ENCODE results near the gene TGIF2. TPM values are rescaled to one million over a fixed set of nuclear protein-coding genes. Genes with fewer than 3 reads are reported as not detected.

The TGIF2 gene
- total RNA-seq, 1 donor from 2014 or later: 33.0 TPM

- intact Hi-C loops (cut with micrococcal nuclease): loop anchor here (10.0 kb wide), 1 partner anchor 69 kb away; the partner anchor contains the start of gene SLA2
These were observed 2.7 kb downstream of the TGIF2 start for GRCh38 chr20:36576081-36576445.

GRCh38 chr20:36578356-36579041, 5.1 kb downstream of the TGIF2 start:
- intact Hi-C loops (cut with micrococcal nuclease): loop anchor here (10.0 kb wide), 1 partner anchor 66 kb away; the partner anchor contains the start of gene SLA2

- intact Hi-C loops (cut with micrococcal nuclease): loop anchor here (10.0 kb wide), 1 partner anchor 65 kb away; the partner anchor contains the start of gene SLA2
These were observed 6.7 kb downstream of the TGIF2 start for GRCh38 chr20:36579996-36580545.

GRCh38 chr20:36582322-36582721, 8.9 kb downstream of the TGIF2 start:
- intact Hi-C loops (cut with micrococcal nuclease): loop anchor here (1.0 kb wide), 1 partner anchor 8 kb away; no protein-coding TSS in a partner anchor

- intact Hi-C loops (cut with micrococcal nuclease): loop anchor here (1.0 kb wide), 1 partner anchor 9 kb away; no protein-coding TSS in a partner anchor
These were observed 9.4 kb downstream of the TGIF2 start for GRCh38 chr20:36582821-36583220.

GRCh38 chr20:36584018-36584481, 10.7 kb downstream of the TGIF2 start:
- intact Hi-C loops (cut with micrococcal nuclease): no loop called here

- intact Hi-C loops (cut with micrococcal nuclease): no loop called here
These were observed 12.2 kb downstream of the TGIF2 start for GRCh38 chr20:36585410-36586125.

- intact Hi-C loops (cut with micrococcal nuclease): no loop called here
These were observed 14.1 kb downstream of the TGIF2 start for GRCh38 chr20:36587388-36588070.

- intact Hi-C loops (cut with micrococcal nuclease): no loop called here
These were observed 17.9 kb downstream of the TGIF2 start for GRCh38 chr20:36591281-36591680.

- intact Hi-C loops (cut with micrococcal nuclease): no loop called here
These were observed 18.7 kb downstream of the TGIF2 start for GRCh38 chr20:36591854-36592641.

GRCh38 chr20:36593347-36593929, 20.0 kb downstream of the TGIF2 start:
- intact Hi-C loops (cut with micrococcal nuclease): no loop called here

- intact Hi-C loops (cut with micrococcal nuclease): no loop called here
These were observed 26.5 kb downstream of the TGIF2 start for GRCh38 chr20:36599912-36600345.

- intact Hi-C loops (cut with micrococcal nuclease): no loop called here
These were observed 28.1 kb downstream of the TGIF2 start for GRCh38 chr20:36601540-36601939.

GRCh38 chr20:36604952-36605398, 31.6 kb downstream of the TGIF2 start:
- intact Hi-C loops (cut with micrococcal nuclease): loop anchor here (1.0 to 5.0 kb wide), 5 partner anchors 10 to 168 kb away; partner anchors contain the start of genes DSN1 and TGIF2

- intact Hi-C loops (cut with micrococcal nuclease): loop anchor here (1.0 to 5.0 kb wide), 6 partner anchors 10 to 168 kb away; partner anchors contain the start of genes DSN1 and TGIF2
These were observed 32.2 kb downstream of the TGIF2 start, which contains the start of gene RAB5IF for GRCh38 chr20:36605399-36606157. Gene RAB5IF (plus strand): TSS chr20:36605779. CDS start chr20:36605952, 173 bp downstream.

GRCh38 chr20:36606158-36607066, 33.0 kb downstream of the TGIF2 start:
- intact Hi-C loops (cut with micrococcal nuclease): loop anchor here (1.0 to 5.0 kb wide), 2 partner anchors 36 to 144 kb away; no protein-coding TSS in a partner anchor

- intact Hi-C loops (cut with micrococcal nuclease): loop anchor here (5.0 kb wide), 1 partner anchor 35 kb away; no protein-coding TSS in a partner anchor
These were observed 34.4 kb downstream of the TGIF2 start for GRCh38 chr20:36607586-36608387.

Measured in T-helper 2 cell treated with Interferon-gamma antibody and Interleukin-4, amounts not matched to agents 100 ng/mL and 5 ng/mL, for 36 hours (primary cell).